GM12878 (cell line): Measurements from ENCODE around the gene GPC3. TPM values are rescaled to one million over a fixed set of nuclear protein-coding genes. Genes with fewer than 3 reads are reported as not detected.
A peak's percentile ranks its signal among the peaks of the same experiment; 100 is the strongest.

ENCODE experiments used
- ATAC-seq: fragments of 200-7000 bp; cut with Tn5 transposase; 3 replicates; pipeline ENCODE4 v1.9.1; 2020; ENCODE audit warnings: mild to moderate bottlenecking, moderate library complexity
- BruUV-seq: library from RNA; stranded (reverse); fragments of 400-500 nt; replicated peaks from 2 replicates; lab custom pipeline; 2021; lab: Mats Ljungman, UMichigan
- CTCF ChIA-PET: fragments of 300-600 bp; sonication (Branson Sonifier 250); formaldehyde crosslinking; extraction: SDS; loops from one replicate; lab custom pipeline; 2021; ENCODE audit warnings: inconsistent platforms; lab: Yijun Ruan, JAX
- POLR2A ChIA-PET: fragments of 350-600 bp; formaldehyde crosslinking; extraction: SDS; loops from one replicate; lab custom pipeline; 2021; ENCODE audit warnings: inconsistent platforms; lab: Charles Lee
- RAD21 ChIA-PET: fragments of 300-600 bp; sonication (Branson Sonifier 250); formaldehyde crosslinking; loops from one replicate; lab custom pipeline; 2023; ENCODE audit warnings: antibody characterized with exemption; ENCODE audit not compliant: unreplicated experiment; lab: Charles Lee
- SMC1A ChIA-PET: fragments of 300-600 bp; sonication (Branson Sonifier 250); formaldehyde crosslinking; loops from one replicate; lab custom pipeline; 2023; ENCODE audit not compliant: unreplicated experiment, uncharacterized antibody; lab: Charles Lee
- DNase-seq: peaks from one replicate; pipeline ENCODE4 v3.0.0-alpha.2; 2011; ENCODE audit warnings: low read depth, low spot score
- FAIRE-seq: peaks from 3 replicates; lab custom pipeline; 2011; peaks lifted over from hg19 to GRCh38; lab: Jason Lieb, UNC
- H2AFZ ChIP-seq: 2 replicates; pipeline ENCODE4 v1.6.0; 2011; ENCODE audit warnings: low read depth, low read length, control low read depth; ENCODE audit not compliant: control insufficient read depth
- H3K27ac ChIP-seq: 2 replicates; pipeline ENCODE4 v1.5.1; 2011; ENCODE audit warnings: control low read depth; ENCODE audit not compliant: control insufficient read depth, insufficient read depth
- H3K27me3 ChIP-seq, 2 experiments: replicated peaks in 1 of 2; 2 replicates each; pipeline versions ENCODE4 v1.6.0 to v1.6.1; 2011; ENCODE audit warnings: low read length in 1 of 2; ENCODE audit not compliant: control insufficient read depth in 2 of 2, insufficient read depth in 2 of 2
- H3K36me3 ChIP-seq, 2 experiments: 2 replicates each; pipeline ENCODE4 v1.5.1; 2011; ENCODE audit warnings: low read length in 1 of 2; ENCODE audit not compliant: control insufficient read depth in 2 of 2, insufficient read depth in 2 of 2
- H3K4me1 ChIP-seq: 2 replicates; pipeline ENCODE4 v1.6.1; 2011; ENCODE audit warnings: mild to moderate bottlenecking, low read length, moderate library complexity, mixed read lengths; ENCODE audit not compliant: control insufficient read depth, insufficient read depth
- H3K4me2 ChIP-seq: 2 replicates; pipeline ENCODE4 v1.6.0; 2011; ENCODE audit warnings: control low read depth; ENCODE audit not compliant: control insufficient read depth, insufficient read depth
- H3K4me3 ChIP-seq: fragments of 200-600 bp; sonication (generic); 2 replicates; pipeline ENCODE4 v1.5.1; 2016
- H3K79me2 ChIP-seq: 2 replicates; pipeline ENCODE4 v1.6.0; 2011; ENCODE audit warnings: low read length; ENCODE audit not compliant: control insufficient read depth, insufficient read depth
- H3K9ac ChIP-seq: 2 replicates; pipeline ENCODE4 v1.8.0; 2011; ENCODE audit warnings: low read length, control low read depth, mixed read lengths; ENCODE audit not compliant: control insufficient read depth, insufficient read depth
- H3K9me3 ChIP-seq: replicated peaks from 3 replicates; pipeline ENCODE4 v1.5.1; 2011; ENCODE audit warnings: mild to moderate bottlenecking, low read length; ENCODE audit not compliant: control insufficient read depth, insufficient read depth
- H4K20me1 ChIP-seq: 2 replicates; pipeline ENCODE4 v1.6.0; 2011; ENCODE audit not compliant: control insufficient read depth, insufficient read depth
- CTCF ChIP-seq, 3 experiments: IDR thresholded peaks in 2 of 3; conservative IDR thresholded peaks in 1 of 3; 2 replicates each; pipeline ENCODE4 v1.5.1; 2011; ENCODE audit warnings: low read depth in 3 of 3, low read length in 3 of 3, mild to moderate bottlenecking in 3 of 3, control low read depth in 2 of 3, moderate library complexity in 2 of 3, inconsistent platforms in 1 of 3, mixed read lengths in 1 of 3; ENCODE audit not compliant: control insufficient read depth in 2 of 3, insufficient read depth in 1 of 3; ENCODE audit errors: extremely low read depth in 1 of 3
- E4F1 ChIP-seq: fragments of 450-650 bp; IDR thresholded peaks from 2 replicates; pipeline ENCODE4 v1.6.1; 2018; ENCODE audit warnings: borderline replicate concordance, mild to moderate bottlenecking; ENCODE audit not compliant: partially characterized antibody
- EED ChIP-seq: sonication (generic); IDR thresholded peaks from 2 replicates; pipeline ENCODE4 v1.6.1; 2016; ENCODE audit warnings: antibody characterized with exemption, low read depth
- PAX8 ChIP-seq: fragments of 450-650 bp; IDR thresholded peaks from 2 replicates; pipeline ENCODE4 v1.6.1; 2017; ENCODE audit warnings: mild to moderate bottlenecking, moderate library complexity
- POLR2AphosphoS2 ChIP-seq: IDR thresholded peaks from 2 replicates; pipeline ENCODE4 v1.6.1; 2011; ENCODE audit warnings: low read depth, mild to moderate bottlenecking, low read length, improper control_type of control experiment, moderate library complexity
- RAD21 ChIP-seq: IDR thresholded peaks from 2 replicates; pipeline ENCODE4 v1.6.1; 2011; ENCODE audit warnings: mild to moderate bottlenecking, low read depth, low read length, moderate library complexity; ENCODE audit not compliant: insufficient read depth
- SMC3 ChIP-seq: IDR thresholded peaks from 2 replicates; pipeline ENCODE4 v1.6.1; 2011; ENCODE audit warnings: low read length, improper control_type of control experiment, borderline replicate concordance
- ZBTB33 ChIP-seq: fragments of 450-650 bp; IDR thresholded peaks from 2 replicates; pipeline ENCODE4 v1.6.1; 2017; ENCODE audit warnings: mild to moderate bottlenecking
- ZBTB4 ChIP-seq: fragments of 450-650 bp; formaldehyde crosslinking; IDR thresholded peaks from 2 replicates; pipeline ENCODE4 v1.4.0; 2022; ENCODE audit warnings: mild to moderate bottlenecking, moderate library complexity
- WGBS: methylation state at CpG from one replicate; pipeline ENCODE4 v1.1.6; 2016; ENCODE audit warnings: low lambda C conversion rate; ENCODE audit not compliant: insufficient replicate concordance, insufficient coverage; ENCODE audit errors: missing lambda C conversion rate; 5-methylcytosine and 5-hydroxymethylcytosine counted together
- in situ Hi-C: fragments of 300-500 bp; cut with MboI; formaldehyde crosslinking; loops from 9 replicates; pipeline ENCODE4 v1.14.3; 2018; ENCODE audit warnings: mixed read lengths
- intact Hi-C: fragments of 100-400 bp; cut with micrococcal nuclease; formaldehyde crosslinking; loops from one replicate; pipeline ENCODE4 v1.14.2; 2022; ENCODE audit not compliant: unreplicated experiment
- polyA plus RNA-seq, 11 experiments: library from polyadenylated mRNA; depleted of rRNA in 4 of 11; unstranded in 6 of 11; stranded (reverse) in 5 of 11; fragments of >200 nt; fragmentation: Nextera tagmentation in 4 of 11; fragmentation: Illumina TruSeq in 1 of 11; extraction: Ambion mirVana in 4 of 11; extraction: Trizol in 1 of 11; gene quantifications; 1 replicate in 1 of 11; 2 replicates in 10 of 11; pipeline versions ENCODE4 v1.2.1 to v1.2.3, GENCODE V29; 2011 to 2016; ENCODE audit warnings: inconsistent platforms in 2 of 11, missing spikeins in 2 of 11, low read depth in 1 of 11
- total RNA-seq, 4 experiments: library from RNA; depleted of rRNA in 3 of 4; stranded (reverse); fragments of >200 nt in 3 of 4; fragmentation: Illumina TruSeq in 1 of 4; extraction: Trizol in 1 of 4; gene quantifications; 2 replicates each; pipeline versions ENCODE4 v1.2.1 to v1.2.3, GENCODE V29; 2013 to 2021

Gene GPC3
- total and polyA plus RNA-seq, 10 of the 15 experiments (the other 5 are each of a cell fraction or from before 2014, with no cell fraction given) = 0.09 to 0.82 TPM; not detected in 8

GRCh38 chrX:133674726-133675470, 310.5 kb downstream of the GPC3 start (continued):
- no peak for TF ChIP-seq ZBTB33
- no peak for TF ChIP-seq EED
- no peak for TF ChIP-seq PAX8
- TF ChIP-seq POLR2AphosphoS2 = no peak
- TF ChIP-seq ZBTB4 (CRISPR knock-in tag) = no peak

DNA sequence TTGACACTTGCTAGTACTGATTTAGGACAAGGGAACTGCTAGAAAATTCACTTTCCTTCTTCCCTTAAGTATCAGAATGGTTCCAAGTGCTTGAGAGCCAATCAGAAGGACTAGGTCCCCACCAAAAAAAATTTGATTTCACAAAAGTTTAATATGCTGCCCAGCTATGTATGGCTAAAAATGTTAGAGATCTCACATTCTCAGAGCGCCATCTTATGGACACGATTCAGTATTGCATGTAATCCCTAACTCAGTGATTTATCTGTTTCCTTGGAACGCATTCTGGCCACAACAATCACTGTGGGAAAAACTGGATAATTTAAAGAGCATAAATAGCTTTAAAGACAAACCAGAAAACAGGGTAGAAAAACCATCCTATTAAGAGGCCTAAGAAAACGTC, 315.0 kb downstream of the GPC3 start:
- ChIA-PET RAD21 (interaction anchor here (0.5 to 2.4 kb wide), 7 partner anchors 12 to 1842 kb away, joined by 3 to 15 read pairs (median 5); no protein-coding TSS in a partner anchor), CTCF (interaction anchor here (0.6 to 3.1 kb wide), 22 partner anchors 9 to 1842 kb away, joined by 3 to 38 read pairs (median 4); no protein-coding TSS in a partner anchor), SMC1A (interaction anchor here (1.0 to 3.3 kb wide), 9 partner anchors 8 to 695 kb away, joined by 3 to 33 read pairs (median 4); no protein-coding TSS in a partner anchor), POLR2A (no interaction called here)
- Histone ChIP-seq H4K20me1 (no peaks in the 10 kb centered on the region), H3K4me2 (no peak overlapping the region), H3K36me3 (no peaks in the 10 kb centered on the region), H3K27ac (no peak overlapping the region), H3K27me3 (no peaks in the 10 kb centered on the region), H3K9me3 (no peaks in the 10 kb centered on the region), H3K4me3 (no peak overlapping the region), H3K79me2 (no peaks in the 10 kb centered on the region), H3K9ac (no peak overlapping the region), H2AFZ (no peak overlapping the region), H3K4me1 (no peaks in the 10 kb centered on the region)
- in situ Hi-C loops (loop anchor here (10.0 kb wide), 1 partner anchor 696 kb away; no protein-coding TSS in a partner anchor), intact Hi-C loops (loop anchor here (1.0 to 10.0 kb wide), 3 partner anchors 335 to 695 kb away; no protein-coding TSS in a partner anchor)
- BruUV-seq = no TSS peak
- 0% methylated on average over 4 of the region's 4 CpGs for WGBS
- ATAC-seq (peak; percentile 36; the same call in 1 of the 3 replicates), FAIRE-seq (no peak), DNase-seq (peak; percentile 1)
- TF ChIP-seq E4F1 = no peak
- TF ChIP-seq SMC3 = peak; percentile 72; the same call in 1 of the 2 replicates
- peak; percentile 75 for TF ChIP-seq RAD21
- peak; percentile 62 to 65 (median 64) for TF ChIP-seq CTCF (IDR thresholded peaks at IDR 0.05 in 2 of 3, conservative IDR thresholded peaks at IDR 0.05 in 1 of 3; ENCODE audit: control insufficient read depth in 2 of 3, extremely low read depth in 1 of 3, insufficient read depth in 1 of 3, low read depth in 3 of 3, low read length in 3 of 3)
